ENCODE results near the gene ZNF19.

Gene ZNF19

DNA sequence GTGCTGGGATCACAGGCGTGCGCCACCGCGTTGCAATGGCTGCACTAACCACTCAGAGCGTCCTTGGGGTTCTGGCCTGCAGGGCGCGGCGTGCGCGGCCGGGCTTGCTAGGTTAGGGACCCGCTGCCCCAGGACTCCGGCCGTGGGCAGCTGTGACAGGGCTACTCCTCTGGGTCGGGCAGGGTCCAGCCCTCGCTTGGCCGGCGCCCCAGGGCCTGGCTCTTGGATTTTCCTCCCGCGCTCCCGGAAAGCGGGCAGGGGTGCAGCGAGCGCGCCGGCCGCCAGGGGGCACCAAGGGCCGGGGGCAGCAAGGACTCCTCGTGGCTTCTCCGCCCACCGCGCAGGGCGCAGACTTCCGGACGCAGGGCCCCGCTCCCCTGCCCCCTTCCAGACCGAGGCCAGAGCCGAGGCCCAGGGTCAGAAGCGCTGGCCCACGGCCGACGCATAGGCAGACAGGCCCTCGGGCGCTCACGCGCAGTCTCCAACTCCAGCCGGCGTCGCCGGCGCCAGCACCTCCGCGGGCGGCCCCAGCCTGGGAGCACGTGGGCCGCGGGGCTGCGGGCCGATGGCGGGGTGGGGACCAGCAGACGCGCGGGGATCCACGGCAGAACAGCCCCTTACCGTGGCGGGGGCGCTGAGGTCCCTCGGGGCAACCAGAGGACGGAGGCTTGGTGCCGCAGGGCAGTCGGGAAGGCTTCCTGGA lies 47.6 kb downstream of the ZNF19 start:
- DNase-seq (ENCODE audit: low read depth), result no peak

DNA sequence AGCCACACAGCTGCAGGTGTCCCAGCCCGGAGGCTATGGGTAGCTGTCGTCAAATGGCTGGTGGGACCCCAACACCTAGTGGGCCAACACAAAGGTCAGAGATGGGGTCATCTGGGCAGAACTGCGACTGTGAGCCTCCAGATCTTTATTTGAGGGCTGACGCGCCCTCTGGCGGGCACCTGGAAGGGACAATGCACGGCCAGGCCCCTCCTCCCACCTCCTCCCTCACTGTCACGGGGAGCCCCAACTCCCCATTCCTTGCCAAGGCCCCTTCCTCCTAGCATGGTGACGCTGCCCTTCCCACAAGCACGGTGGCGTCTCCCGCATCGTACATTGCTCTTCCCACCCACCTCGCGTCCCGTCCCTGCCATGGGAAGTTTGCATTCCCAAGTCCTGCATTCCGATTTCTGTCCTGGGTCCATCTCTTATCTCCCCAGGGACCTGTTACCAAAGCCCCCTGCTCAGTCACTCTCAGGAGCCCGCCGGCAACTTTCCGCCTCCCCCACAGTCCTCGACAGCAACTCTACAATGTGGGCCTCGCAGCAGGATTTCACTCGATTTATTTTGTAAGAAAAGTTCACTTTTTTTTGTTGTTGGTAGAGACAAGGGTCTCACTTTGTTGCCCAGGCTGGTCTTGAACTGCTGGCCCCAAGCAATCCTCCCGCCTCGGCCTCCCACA lies 48.3 kb downstream of the ZNF19 start:
- no peak for DNase-seq (ENCODE audit: low read depth)

DNA sequence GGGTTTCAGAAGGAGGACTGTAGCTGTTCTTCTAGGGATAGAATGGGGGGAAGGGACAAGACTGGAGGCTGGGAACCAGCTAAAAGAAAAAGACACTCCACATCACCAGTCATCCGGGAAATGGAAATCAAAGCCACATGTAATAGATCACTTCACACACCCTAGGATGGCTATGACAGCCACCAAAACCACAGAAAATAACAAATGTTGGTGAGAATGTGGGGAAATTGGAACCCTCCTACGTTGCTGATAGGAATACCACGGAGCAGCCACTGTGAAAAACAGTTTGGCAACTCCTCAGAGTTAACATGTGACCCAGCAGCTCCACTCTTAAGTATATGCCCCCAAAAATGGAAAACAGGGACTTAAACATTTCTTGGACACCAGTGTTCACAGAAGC lies 49.6 kb downstream of the ZNF19 start:
- no peak for DNase-seq (ENCODE audit: low read depth)

DNA sequence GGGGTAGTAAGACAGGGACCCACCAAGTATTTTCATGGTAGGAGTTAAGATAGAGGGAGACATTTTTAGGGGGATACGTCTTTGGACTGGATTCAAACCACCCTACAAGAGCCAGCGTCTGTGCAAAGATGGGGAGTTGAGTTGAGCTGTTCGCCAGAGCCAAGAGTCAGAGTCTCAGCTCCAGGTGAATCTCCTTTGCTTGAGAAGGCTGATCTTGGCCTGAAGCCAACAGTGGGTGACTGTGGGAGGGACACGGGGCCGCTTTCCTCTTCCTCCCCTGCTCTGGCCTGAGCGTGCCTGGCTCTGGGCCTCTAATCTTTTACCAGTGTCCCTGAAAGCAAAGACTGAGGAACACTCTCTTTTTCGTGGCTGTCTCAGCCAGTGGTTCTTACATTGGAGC lies 52.7 kb downstream of the ZNF19 start:
- DNase-seq (ENCODE audit: low read depth), result no peak

DNA sequence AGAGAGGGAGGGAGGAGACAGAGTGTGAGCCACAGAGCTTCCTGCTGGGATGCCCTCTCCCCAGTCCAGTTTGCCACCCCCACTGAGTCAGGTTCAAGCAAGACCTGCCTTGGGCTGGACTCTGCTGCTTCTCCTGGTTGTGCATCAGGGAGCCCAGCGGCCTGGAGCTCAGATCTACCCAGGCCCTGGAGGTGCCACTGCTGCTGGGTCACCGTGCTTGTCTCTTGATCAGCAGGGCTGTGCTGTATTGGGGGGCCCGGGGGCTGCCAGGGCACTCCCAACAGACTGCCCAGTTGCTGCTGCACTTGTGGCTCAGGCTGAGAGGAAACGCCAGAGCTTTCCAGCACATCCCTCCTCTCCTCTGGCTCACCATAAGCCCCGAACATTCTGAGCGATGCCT lies 56.2 kb downstream of the ZNF19 start:
- DNase-seq (ENCODE audit: low read depth), result no peak

DNA sequence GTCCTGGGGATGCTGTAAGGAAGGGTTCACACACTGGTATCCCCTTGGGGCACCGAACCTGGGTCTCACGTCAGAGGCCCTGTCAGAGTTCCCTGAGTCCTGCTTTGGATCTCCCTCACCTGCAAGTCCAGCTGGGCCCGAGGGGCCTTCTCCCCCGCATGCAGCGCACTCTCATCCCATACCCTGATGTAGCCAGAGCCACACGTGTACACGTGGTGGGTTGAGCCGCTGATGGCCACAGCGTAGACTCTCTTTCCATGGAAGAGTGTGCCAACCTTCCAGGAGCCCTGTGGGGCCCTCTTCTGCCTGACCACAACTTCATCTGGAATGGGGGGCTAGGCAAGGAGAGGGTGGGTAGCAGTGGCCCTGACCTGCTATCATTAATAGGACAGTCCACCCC lies 57.1 kb downstream of the ZNF19 start:
- no peak for DNase-seq (ENCODE audit: low read depth)

DNA sequence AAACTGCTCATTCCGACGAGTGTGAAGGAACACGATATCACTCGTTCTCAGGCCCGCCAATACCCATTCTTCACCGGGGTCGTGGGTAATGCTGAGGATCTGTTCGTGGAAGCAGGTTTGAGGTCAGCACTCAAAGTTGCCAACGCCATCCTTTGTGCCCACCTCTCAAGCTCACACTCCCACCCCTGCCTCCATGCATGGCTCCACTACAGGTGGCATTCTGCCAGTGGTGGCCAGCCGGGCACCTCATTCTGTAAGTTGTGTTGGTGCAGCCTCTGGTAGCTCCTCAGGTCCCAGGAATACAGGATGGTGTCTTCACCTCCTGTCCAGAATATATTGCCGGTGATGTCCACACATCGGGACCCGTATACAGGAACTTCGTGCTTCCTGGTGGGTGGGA lies 57.9 kb downstream of the ZNF19 start:
- no peak for DNase-seq (ENCODE audit: low read depth)

DNA sequence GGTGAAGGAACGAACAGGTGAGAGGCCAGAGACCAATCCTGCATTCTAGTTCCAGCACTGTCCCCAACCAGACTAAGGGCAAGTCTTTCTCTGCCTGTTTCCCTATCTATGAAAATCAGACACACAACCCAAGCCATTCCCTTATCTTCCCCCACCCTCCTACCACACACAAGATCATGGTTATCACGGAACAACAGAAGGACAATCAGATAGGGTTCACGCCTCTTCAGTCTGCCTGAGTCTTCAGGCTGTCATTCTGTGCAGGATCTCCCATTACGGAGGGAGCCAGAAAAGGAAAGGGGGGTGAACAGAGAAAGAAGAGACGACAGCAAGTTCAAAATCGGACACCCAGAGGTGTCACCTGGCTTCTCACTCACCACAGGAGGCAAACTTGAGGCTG lies 58.4 kb downstream of the ZNF19 start:
- no peak for DNase-seq (ENCODE audit: low read depth)

DNA sequence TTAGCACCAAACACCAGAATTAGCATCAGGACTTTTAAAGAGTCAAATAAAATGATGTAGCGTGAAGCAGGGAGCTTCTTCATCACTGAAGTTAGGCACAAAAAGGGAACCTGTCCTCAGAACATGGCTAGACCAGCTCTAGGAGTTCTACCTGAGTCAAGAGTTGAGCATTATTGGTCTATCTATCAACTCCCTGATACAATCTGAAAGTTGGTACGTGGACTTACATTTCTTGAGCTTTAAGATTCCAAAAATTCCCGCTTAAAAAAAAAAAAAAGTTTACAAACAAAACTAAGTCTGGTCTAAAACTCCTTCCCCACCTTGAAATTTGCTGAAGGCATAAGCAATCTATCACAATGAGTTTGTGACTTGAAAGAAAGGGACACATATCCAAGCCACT lies 59.5 kb downstream of the ZNF19 start:
- DNase-seq (ENCODE audit: low read depth), result no peak

DNA sequence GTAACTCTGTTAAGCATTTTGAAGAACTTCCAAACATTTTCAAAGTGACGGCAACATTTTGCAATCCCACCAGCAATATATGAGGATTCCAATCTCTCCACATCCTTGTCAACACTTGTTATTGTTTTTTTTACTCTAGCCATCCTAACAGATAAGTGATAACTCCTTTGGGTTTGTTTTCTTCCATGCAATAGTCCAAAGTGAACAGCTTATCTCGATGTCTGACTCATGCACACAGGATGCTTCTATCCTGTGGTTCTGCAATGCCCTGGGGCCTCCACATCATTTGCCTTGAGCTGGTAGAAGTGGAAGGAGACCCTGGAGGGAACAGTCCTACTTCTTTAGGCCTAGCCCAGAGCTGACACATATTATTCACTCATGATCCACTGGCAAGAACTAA lies 60.2 kb downstream of the ZNF19 start:
- DNase-seq (ENCODE audit: low read depth), result peak; percentile 45

DNA sequence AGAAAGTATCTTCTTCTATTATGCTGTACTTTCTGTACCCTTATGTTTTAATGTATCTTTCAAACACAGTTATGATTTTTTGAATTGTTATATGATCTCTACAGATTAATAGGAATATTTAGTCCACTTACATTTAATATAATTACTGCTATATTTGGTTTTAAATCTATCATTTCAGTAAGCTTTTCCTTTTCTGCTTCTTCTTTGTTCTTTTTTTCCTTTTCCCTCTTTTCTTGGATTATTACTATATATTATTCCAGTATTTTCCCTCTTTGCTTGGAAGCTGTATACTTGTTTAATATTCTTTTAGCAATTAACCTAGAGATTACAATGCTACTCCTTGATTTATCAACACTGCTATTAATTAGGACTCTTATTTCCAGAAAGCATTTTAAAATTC lies 60.7 kb downstream of the ZNF19 start:
- no peak for DNase-seq (ENCODE audit: low read depth)

DNA sequence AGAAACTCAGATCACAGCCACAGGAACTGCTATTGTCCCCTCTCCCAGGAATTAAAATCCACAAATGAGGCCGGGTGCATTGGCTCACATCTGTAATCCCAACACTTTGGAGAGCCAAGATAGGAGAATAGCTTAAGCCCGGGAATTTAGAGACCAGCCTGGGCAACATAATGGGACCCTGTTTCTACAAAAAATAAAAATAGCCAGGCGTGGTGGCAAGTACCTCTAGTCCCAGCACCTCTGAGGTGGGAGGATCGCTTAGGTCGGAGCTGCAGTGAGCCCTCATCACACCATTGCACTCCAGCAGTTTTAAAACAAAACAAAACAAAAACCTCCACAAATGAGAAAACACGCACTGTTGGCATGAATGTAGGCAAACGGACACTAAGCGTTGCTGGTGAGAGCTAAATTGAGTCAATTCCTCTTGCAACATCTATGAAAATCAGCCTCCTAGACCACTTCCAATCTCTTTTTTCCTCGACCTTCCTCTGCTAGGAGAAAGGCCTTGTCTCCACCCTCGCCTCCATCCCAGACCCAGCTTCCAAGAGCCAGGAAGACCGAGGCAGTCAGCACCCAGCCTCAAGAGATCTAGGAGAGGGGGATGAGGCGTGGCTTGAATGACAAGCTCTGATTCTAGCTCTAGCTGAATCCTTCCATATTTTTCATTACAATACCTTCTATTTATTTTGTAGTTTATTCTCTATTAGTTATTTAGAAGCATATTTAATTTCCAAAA lies 62.1 kb downstream of the ZNF19 start:
- DNase-seq (ENCODE audit: low read depth), result no peak

DNA sequence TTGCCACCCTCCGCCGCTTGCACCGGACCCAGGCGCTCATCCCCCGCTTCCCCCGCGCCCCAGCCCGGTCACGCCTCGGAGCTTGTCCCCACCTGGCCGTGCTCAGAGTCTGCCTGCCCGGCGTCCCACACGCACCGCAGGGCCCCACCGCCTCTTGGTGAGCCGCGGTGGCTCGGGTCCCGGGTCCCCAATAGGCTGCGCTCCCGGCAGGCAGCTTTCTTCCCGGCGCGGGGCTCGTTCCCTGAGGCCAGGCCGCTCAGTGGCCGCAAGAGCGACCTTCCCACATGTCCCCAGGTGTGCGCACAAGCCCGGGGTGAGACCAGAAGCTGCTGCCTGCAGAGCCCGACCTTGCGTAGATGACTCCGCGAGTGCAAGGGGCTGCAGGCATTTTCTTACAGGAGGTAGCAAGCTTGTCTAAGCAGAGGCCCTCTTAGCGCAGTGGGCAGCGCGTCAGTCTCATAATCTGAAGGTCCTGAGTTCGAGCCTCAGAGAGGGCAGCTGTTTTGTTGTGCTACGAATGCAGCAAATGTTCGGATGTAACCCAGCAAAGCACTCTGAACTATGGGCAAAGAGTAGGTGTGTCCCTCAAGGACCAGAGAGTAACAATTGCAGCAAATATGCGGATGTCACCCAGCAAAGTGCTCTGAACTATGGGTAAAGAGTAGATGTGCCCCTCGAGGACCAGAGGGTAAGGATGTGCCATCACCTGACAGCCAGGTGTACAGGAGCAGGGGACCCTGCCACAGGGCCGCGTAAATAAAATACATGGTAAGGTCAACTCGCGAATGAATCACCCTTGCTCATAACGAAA lies 62.9 kb downstream of the ZNF19 start:
- DNase-seq (ENCODE audit: low read depth), result peak; percentile 94

DNA sequence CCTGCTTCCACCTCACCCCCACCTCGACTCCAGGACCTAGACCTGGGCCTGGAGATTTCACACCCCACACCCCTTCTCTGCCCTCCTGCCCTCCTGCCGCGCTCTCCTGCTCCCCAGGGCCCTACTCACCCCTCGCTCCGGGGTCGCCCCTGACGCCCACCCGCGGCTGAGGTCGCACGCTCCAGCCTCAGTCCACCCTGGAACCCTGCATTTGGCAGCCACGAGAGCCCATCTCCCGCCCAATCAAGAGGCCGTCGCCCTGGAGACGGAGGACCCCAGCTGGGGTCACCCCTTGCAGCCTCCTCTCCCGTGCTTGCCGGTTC lies 63.4 kb downstream of the ZNF19 start:
- no peak for DNase-seq (ENCODE audit: low read depth)

DNA sequence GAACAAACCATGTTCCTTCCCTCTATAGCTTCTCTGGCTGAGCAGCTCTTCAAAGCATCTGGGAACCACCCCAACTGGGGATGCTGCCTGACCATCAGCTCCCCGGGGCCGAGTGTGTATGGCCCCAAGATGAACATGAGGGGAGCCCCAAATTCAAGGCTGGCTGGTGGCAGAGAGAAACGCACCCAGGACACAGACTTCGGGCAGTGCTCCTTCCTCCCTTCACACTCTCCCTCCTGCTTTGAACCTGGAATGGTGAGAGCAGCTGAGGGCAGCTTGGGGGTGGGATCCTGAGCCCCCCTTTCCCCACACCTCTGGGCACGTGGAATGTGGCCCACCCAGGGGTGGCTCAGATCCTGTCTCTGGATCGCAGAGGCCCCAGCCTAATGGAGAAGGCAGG lies 64.5 kb downstream of the ZNF19 start:
- no peak for DNase-seq (ENCODE audit: low read depth)

DNA sequence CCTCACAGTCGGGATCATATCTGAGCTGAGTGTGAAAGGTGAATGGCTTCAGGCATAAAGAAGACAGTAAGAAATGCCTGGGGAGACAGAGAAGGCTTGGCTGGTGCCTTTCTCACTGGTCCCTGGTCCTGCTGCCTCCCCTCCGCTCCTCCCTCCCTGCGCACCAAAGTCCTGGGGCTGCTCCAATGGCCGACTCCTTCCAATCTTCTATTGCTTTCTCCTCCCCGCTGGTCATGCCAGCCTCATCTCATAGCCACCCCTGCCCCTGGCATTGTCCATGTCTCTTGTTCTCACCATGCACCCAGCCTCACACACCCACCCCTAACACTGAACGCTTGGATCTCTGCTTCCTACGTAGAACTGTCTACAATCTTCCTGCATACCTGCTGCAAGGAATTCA lies 65.3 kb downstream of the ZNF19 start:
- DNase-seq (ENCODE audit: low read depth), result no peak

Measured in iris pigment epithelial cell (primary cell).